ENCODE data around the gene PRELID1. TPM values are rescaled to one million over a fixed set of nuclear protein-coding genes. Genes with fewer than 3 reads are reported as not detected.
"Not testable (repeated sequence)": the region's sequence is repeated elsewhere in the genome, so short reads cannot be mapped to it uniquely, and the experiment has no call there.

The PRELID1 gene
- total RNA-seq, 2 donors from 2014 or later = 63.3 to 91.8 TPM

- DNase-seq (peak; percentile 96 to 98 (median 97)), ATAC-seq (peak; percentile 76)
- Histone ChIP-seq H3K9me3 (no peaks in the 10 kb centered on the region), H3K27ac (peak overlapping the region; percentile 81 to 93 (median 90)), H3K4me3 (no peak overlapping the region), H3K4me1 (peaks cover 53% of the 10 kb centered on the region), H3K36me3 (replicated peaks in 1 of 2; ENCODE audit: insufficient read depth in 1 of 2, low read depth in 2 of 2) (peaks cover 0 to 5% of the 10 kb centered on the region in 2 donors), H3K27me3 (no peaks in the 10 kb centered on the region)
- intact Hi-C loops (cut with DNase I) = no loop called here
- 10 to 33% methylated on average over 5 to 7 of the region's 7 CpGs for WGBS, 2 donors
- TF ChIP-seq, protein P1, sequence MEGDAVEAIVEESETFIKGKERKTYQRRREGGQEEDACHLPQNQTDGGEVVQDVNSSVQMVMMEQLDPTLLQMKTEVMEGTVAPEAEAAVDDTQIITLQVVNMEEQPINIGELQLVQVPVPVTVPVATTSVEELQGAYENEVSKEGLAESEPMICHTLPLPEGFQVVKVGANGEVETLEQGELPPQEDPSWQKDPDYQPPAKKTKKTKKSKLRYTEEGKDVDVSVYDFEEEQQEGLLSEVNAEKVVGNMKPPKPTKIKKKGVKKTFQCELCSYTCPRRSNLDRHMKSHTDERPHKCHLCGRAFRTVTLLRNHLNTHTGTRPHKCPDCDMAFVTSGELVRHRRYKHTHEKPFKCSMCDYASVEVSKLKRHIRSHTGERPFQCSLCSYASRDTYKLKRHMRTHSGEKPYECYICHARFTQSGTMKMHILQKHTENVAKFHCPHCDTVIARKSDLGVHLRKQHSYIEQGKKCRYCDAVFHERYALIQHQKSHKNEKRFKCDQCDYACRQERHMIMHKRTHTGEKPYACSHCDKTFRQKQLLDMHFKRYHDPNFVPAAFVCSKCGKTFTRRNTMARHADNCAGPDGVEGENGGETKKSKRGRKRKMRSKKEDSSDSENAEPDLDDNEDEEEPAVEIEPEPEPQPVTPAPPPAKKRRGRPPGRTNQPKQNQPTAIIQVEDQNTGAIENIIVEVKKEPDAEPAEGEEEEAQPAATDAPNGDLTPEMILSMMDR (IDR thresholded peaks at IDR 0.05) = no peak
- peak; percentile 48 to 81 (median 78) for TF ChIP-seq POLR2A (IDR thresholded peaks at IDR 0.05)
These were observed 2.0 kb upstream of the PRELID1 start for GRCh38 chr5:177301503-177302165.

DNA sequence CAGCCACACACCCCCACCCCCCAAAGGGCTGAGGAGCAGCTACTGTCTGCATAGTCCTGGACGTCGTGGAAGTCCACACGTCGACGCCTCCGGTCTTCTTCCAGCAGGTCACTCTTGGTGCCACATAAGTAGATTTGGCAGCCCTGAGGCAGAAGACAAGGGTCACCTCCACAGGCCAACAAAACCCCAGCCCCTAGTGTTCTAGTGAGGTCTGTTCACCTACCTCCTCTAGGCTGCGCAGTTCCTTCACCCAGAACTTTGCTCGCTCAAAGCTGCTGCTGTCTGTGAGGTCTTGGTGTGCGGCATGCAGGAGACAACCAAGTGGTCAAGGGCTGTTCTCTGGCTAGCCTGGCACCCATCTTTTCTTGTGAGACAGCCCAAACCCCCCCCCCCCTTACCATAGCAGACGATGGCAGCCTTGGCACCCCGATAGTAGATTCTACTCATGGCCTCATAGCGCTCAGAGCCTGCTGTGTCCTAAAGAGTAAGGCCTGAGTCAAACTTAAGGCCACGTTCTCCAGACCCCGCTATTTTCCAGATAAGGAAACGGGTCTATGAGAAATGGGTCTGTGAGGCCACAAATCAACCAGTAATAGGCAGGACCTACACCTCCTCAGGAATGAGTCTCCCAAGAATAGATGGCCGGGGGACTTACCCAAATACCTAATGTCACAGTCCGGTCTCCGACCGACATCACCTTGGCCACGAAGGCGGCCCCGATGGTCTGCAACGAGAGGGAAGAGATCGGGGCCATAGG, 1.1 kb upstream of the PRELID1 start:
- Histone ChIP-seq H3K27ac (peak overlapping the region; percentile 81 to 93 (median 90)), H3K27me3 (no peaks in the 10 kb centered on the region), H3K36me3 (replicated peaks in 1 of 2; ENCODE audit: insufficient read depth in 1 of 2, low read depth in 2 of 2) (peaks cover 0 to 8% of the 10 kb centered on the region in 2 donors), H3K4me1 (peaks cover 55% of the 10 kb centered on the region), H3K4me3 (peak overlapping the region; percentile 70 to 80), H3K9me3 (no peaks in the 10 kb centered on the region)
- WGBS, 2 donors = 9 to 15% methylated on average over 14 to 24 of the region's 24 CpGs
- intact Hi-C loops (cut with DNase I) = no loop called here
- no peak for TF ChIP-seq POLR2A (IDR thresholded peaks at IDR 0.05)
- TF ChIP-seq, protein P1 (IDR thresholded peaks at IDR 0.05) = peak in 5 of 7 experiments; percentile 11 to 42 (median 24)
- ATAC-seq (peak; percentile 21), DNase-seq (peak; percentile 55 to 66 (median 56))

GRCh38 chr5:177303925-177304391, 359 bp downstream of the PRELID1 start:
- 0 to 2% methylated on average over 13 to 25 of the region's 25 CpGs for WGBS, 2 donors
- no peak for ATAC-seq
- peaks cover 69% of the 10 kb centered on the region for H3K4me1 ChIP-seq

DNA sequence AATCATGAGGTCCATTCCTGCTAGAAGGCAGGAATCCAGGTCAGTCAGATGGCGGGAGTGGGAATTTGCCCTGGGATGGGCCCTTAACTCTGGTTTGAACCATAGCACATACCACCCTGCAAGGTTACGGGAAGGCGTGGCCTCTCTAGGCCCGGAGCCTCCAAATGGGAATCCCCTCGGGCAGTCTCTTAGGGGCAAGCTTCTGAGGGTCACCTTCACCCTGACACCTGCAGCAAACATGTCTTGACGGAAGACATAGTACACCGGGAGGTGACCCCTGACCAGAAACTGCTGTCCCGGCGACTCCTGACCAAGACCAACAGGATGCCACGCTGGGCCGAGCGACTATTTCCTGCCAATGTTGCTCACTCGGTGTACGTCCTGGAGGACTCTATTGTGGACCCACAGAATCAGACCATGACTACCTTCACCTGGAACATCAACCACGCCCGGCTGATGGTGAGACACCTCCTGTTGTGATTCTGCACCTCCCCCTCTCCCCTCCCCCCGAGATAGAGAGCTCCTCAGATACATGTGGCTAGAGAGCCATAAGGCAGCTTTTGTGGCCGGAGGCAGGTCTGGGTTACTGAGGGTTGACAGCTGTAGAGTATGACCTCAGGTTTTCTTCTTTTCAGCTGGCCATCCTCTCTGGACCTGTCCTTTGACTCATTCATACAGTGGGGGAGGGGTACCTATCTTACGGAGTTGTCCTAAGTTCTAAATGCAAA, 957 bp downstream of the PRELID1 start:
- no peak for TF ChIP-seq POLR2A (IDR thresholded peaks at IDR 0.05)
- TF ChIP-seq, protein P1 (IDR thresholded peaks at IDR 0.05) = no peak
- Histone ChIP-seq H3K27ac (peak overlapping the region; percentile 81 to 93 (median 90)), H3K4me3 (peak overlapping the region; percentile 70 to 80), H3K4me1 (peaks cover 75% of the 10 kb centered on the region), H3K36me3 (replicated peaks in 1 of 2; ENCODE audit: insufficient read depth in 1 of 2, low read depth in 2 of 2) (peaks cover 0 to 8% of the 10 kb centered on the region in 2 donors), H3K27me3 (no peaks in the 10 kb centered on the region), H3K9me3 (no peaks in the 10 kb centered on the region)
- intact Hi-C loops (cut with DNase I) = no loop called here
- WGBS, 2 donors = 16 to 17% methylated on average over 8 to 19 of the region's 19 CpGs
- DNase-seq (no peak), ATAC-seq (no peak)

More at GRCh38 chr5:177303925-177304391, 359 bp downstream of the PRELID1 start:
- TF ChIP-seq, protein P1 (IDR thresholded peaks at IDR 0.05) = no peak
- no peak for TF ChIP-seq POLR2A (IDR thresholded peaks at IDR 0.05)
- Histone ChIP-seq H3K27me3 (no peaks in the 10 kb centered on the region), H3K27ac (peak overlapping the region; percentile 81 to 93 (median 90)), H3K9me3 (no peaks in the 10 kb centered on the region), H3K4me3 (peak overlapping the region; percentile 70 to 80), H3K36me3 (replicated peaks in 1 of 2; ENCODE audit: insufficient read depth in 1 of 2, low read depth in 2 of 2) (peaks cover 0 to 8% of the 10 kb centered on the region in 2 donors)
- intact Hi-C loops (cut with DNase I) = no loop called here
- DNase-seq = no peak

GRCh38 chr5:177306103-177306640, 2.6 kb downstream of the PRELID1 start:
- H3K36me3 ChIP-seq (replicated peaks in 1 of 2; ENCODE audit: insufficient read depth in 1 of 2, low read depth in 2 of 2); H3K27me3 ChIP-seq; intact Hi-C loops (cut with DNase I); H3K9me3 ChIP-seq; ATAC-seq; H3K4me3 ChIP-seq; DNase-seq: not testable (repeated sequence)
- Histone ChIP-seq H3K4me1 (peaks cover 80% of the 10 kb centered on the region), H3K27ac (peak overlapping the region in 1 of 4 donors; percentile 74)
- 69 to 73% methylated on average over 10 to 11 of the region's 11 CpGs for WGBS, 2 donors
